NCI-H2171 (cell line): ENCODE measurements around the gene TEKT3.

Source experiments
- DNase-seq: peaks from one replicate; lab custom pipeline; 2025; lab: John Stamatoyannopoulos, UW

Gene TEKT3

DNA sequence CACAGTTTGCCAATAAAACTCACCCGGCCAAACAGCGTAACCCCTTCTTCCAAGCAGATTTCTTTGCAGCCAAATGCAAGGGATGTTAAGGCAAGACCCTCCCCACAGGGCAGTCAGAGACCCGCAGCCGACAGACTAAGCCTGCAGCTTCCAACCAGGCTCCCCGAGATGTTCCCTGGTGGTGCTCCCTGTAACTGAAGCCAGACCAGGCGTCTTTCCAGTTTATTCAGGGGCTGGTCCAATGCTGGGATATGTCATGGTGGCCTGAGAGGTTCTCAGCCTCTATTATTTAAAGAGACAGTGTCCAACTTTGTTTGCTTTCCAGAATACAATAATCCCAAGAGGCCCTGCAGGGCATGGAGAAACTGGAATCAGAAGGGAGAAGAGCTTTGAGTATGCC is 76.3 kb downstream of the TEKT3 start, which contains the start of gene PMP22:
PMP22 (minus strand) TSS at position 196 of the 400 bp plus-strand sequence. CDS start 4,599 bp downstream, outside the sequence.
- no peak for DNase-seq

DNA sequence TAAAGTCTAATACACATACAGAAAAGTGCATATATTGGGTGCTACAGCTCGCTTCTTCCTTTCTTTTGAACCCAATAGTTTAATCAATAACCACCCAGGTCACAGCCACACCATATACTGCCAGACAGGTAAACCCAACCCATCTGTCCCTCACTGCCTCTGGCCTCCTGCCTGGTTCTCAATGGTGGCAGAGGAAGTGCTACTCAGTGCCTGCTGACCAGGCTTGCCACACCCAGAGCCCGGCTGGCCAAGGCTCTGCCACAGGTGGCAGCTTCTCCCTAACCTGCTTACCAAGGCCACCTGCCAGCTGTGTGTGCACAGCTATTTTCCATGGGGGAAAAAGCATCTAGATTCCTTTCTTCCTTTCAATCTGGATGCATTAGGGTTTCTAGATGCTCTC is 76.9 kb downstream of the TEKT3 start:
- no peak for DNase-seq

DNA sequence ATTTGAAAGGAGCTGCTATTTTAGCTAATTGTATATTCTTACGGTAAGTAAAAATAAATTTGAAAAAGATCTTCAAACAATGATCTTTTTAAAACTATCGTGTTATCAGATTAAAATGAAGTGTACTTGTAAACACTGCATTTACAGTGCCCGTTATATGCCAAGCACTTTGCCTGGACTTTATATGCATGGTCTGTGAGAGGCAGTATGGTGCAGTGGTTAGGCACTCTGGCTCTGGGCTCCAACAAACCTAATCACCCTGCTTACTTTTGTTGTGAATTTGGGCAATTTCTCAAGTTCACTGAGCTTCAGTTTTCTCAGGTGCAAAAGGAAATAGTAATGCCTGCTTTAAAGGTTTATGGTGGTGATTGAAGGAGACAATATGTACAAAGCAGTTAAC is 77.7 kb downstream of the TEKT3 start:
- no peak for DNase-seq

DNA sequence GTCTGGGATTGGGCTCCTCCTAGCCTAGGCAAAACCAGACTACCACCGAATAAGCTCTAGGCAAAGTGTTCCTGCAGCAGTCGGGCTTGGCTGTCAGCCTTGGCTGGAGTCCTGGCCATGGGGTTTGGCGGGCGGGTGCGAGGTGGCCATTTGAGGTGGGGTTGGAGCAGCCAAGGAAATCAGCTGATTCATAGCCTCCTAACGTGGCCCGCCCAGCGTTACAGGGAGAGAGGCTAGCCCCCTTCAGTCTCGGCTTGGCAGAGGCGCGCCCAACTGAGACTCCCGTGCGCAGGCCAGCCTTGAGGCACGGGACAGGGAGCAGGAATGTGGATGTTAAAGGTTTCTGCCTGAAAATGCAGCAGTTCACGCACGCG is 78.2 kb downstream of the TEKT3 start:
- no peak for DNase-seq

DNA sequence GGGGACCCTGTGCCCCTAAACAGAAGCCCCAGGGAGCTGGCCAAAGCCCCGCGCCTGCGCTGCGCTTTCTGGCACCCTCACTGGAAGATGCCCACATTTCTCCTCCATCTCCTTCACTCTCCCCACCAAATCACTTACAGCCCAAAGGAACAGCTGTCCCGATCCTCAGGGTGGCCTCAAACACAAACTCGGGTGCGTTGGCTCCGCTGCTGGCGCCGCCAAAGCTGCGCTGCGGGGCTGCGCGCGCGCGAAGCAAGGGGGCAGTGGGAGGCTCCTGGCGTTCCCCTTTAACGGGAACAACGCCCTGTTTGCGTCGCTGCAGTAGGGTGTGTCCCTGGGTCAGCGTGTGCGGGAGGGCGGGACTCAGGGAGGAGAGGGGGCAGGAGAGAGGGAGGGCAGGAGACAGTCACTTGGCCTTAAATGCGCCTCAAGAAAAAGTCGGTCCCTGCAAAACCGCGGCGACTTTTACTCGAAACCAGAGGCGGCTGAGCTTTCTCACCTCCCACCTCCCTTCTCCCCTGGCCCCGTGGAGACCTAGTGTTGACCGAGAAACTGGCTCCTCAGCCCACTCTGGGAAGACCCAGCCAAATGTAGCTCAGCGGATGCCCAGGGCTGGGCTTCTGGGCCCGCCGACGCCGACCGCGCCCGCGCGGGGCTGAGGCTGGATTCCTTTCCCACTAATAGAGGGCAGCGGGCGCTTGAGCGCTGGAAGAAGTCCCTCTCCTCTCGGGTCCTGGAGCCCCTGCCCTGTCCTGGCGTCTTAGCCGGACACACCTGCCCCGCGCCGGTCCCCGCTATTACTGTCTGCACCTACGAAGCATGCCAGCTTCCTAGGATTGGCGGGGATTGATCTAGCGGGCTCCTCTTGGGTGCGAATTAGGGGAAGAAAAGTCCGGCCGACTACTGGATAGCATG is 78.8 kb downstream of the TEKT3 start:
- no peak for DNase-seq

DNA sequence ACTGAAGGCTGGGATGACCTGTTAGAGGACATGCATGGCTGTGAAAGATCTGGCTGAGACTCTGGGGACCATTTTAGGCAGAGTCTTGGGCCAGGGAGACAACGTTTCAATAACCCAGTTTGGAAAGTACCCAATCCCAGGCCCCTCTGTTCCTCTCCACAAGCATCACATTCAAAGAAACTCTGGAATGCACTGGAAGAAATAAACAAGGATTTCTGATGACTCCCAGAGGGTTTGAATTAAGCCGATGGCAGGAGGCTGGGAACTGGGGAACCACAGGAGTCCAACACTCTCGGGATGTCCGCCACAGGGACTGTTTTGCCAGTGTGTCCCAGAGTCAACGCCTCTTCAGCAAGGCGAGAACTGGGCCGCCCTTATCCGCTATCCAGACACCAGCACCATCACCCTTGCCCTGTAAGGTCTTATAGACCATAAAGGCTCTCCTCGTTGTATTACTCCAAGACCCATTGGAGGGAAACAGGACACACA is 79.6 kb downstream of the TEKT3 start:
- no peak for DNase-seq

DNA sequence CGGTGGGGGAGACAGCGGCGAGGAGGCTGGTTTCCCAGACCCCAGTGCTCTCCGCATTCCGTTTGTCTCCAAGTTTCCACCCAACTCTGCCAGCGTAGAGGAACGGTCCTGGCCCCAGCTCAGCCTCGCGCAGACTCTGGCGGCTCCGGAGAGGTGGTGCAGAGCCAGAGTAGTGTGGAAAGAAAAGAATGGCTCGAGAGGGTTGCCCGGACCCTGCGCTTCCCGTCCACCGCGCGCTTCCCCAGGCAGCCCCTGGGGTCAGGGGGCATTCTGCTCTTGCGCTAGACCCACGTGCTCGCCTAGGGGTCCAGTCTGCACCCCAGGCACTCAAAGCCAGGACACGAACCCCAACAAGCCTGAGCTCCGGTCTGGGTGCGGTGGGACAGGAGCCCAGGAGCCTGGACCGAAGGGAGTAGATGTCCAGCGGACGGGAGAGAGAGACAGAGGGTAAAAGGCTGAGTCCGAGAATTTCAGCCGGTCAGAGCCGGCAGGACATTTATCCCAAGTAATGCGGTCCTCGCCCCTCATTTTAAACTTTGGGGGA is 80.1 kb downstream of the TEKT3 start:
- DNase-seq = no peak

DNA sequence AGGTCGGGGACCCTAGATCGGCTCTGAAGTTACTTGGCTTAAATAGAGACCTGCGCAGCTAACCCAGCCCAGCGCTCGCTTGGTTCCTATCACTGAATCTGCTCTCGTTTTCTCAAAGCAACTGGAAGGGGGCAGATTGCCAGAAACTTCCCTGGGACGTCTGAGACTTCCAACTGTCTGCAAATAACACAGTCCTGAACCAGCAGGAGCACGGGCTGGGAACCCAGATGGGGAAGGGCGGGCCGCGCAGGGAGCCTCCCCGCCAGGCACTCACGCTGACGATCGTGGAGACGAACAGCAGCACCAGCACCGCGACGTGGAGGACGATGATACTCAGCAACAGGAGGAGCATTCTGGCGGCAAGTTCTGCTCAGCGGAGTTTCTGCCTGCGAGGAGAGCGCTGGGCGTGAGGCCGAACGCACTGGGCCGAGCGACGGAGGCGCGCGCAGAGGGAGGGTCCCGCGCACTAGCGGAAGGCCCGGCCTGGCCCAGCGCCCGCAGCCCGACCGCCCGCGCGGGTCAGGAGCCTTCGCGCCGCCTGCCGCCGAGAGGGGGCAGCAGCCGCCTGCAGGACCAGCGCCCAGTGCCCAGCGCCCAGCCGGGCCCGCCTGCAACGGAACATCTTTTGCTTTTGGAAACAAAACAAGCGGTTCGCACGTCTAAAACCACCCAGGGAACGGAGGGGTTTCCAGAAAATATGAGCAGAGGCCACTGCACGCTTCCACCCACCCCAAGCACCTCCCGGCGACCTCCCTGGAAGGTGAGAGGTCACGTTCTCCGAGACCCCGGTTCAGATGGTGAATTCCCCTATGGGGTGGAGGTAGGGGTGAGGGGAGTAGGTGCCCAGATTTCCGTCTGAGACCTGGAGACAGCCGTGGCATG is 80.8 kb downstream of the TEKT3 start:
- no peak for DNase-seq

DNA sequence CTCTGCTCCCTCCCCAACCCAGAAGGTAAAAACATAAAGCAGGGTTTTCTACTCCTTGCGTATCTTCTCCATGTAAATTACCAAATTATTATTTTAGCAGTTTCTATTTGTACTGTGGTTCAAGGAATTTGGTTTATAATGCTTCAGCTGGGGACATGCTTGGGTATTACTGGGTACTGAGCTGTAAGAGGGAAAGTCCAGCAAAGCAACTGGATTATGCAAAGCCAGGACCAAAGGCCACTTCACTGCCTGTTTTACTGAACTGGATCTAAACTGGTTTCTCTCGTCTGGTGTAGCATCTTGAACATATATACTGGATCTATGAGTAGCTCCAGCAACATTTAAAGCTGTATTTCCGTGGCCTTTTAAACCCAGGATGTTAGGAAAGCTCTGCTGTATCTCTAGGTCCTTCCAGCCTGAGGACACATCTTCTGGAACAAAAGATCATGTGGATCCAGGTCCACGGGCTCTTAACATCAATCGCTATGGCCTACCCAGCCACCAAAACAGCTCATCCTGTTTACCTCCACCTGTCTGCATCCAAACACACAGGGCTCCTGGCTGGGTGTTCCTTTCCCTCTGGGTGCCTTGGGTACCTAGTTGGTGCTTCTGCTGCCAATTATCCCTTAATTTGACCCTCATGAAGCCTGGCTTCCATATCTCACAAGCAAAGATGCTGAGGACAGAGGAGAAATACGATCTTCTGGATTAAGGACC is 83.4 kb downstream of the TEKT3 start:
- no peak for DNase-seq

DNA sequence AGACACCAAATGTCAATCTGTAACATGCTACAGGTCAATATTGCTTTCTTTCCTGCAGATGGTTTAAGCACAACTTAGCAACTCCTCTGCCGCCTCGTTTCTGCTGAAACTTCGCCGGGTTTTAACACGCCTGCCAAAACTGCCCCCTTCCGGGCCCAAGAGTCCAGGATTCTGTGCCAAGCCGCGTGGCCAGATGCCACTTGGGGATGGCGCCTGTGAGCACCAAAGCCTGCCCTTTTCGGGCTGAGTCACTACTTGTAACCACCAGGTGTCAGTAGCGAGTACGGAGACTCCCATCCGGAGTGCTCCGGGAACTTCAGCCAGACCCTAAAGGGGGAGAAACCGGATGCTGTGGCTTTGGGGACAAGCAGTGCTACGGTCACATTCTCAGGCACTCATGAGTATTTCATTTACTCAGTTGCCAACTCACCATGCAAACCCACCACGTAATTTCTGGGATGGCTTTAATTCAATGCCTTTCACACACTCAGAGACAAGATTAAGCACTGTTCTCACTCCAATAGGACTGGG is 84.1 kb downstream of the TEKT3 start:
- no peak for DNase-seq

DNA sequence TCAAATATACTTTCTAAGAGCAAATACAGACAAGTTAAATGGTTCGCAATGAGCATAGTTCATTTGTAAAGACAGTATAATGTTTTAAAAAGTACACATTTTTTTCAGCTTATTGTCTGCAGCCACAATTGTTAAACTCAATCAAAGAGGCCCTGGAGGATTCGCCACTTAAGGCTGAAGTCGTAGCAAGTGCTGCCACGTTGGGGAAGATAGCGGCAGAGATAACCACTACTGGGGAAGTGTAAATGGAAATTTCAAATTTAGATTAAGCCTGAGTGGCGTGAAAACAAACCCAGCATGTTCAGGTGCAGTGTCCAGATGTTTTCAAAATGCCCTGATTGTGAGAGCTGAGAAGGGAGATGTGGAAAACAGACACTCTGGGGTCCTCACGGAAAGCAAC is 84.7 kb downstream of the TEKT3 start:
- DNase-seq = no peak

DNA sequence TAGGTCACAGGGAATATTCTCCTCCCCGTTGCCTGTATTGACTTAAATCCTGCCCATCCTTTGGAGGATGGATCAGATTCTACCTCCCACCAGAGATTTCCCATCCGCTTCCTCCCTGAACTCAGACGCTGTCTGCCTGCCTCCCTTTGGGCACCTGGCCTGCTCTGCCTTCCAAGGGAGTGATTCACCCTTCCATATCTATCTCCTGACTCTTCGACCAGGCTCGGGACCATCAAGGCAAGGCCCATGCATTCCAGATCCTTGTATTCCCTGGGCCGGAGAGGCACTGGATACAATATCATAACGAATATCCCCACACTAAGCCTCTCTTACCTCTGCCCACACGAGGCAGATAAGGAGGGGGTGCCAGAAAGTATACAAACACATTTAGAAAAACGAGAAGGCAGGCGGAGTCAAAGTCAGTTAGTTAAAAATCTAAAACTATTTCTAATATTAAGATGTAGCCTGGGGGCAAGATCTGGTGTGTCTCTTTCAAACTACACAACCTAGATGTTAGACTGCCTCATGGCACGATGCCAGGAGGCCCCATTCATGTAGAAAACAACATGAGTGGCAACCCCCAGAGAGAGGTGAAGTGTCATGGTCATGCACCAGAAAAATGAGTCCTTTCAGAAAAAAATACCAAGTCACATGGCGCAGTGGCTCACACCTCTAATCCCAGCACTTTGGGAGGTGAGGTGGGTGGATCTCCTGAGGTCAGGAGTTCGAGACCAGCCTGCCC is 85.5 kb downstream of the TEKT3 start:
- DNase-seq = no peak
